Measurements from ENCODE around the gene IL10RB. TPM values are rescaled to one million over a fixed set of nuclear protein-coding genes. Genes with fewer than 3 reads are reported as not detected.
"Not testable (repeated sequence)": the region's sequence is repeated elsewhere in the genome, so short reads cannot be mapped to it uniquely, and the experiment has no call there.

IL10RB gene
- total RNA-seq, result 10 to 100 TPM; 33.5 to 58.3 (median 39.1) TPM

- TF ChIP-seq CTCF (IDR thresholded peaks at IDR 0.05), result no peak
- DNase-seq (ENCODE audit: low spot score), result peak; percentile 42
- peak; percentile 90 for ATAC-seq (ENCODE audit: low FRiP score)
Observed at GRCh38 chr21:33266050-33266788, at the start of gene IL10RB. Gene IL10RB (plus strand): TSS chr21:33266367. CDS start chr21:33266466, 99 bp downstream.

GRCh38 chr21:33217138-33217520, 49.0 kb upstream of the IL10RB start:
- ATAC-seq (ENCODE audit: low FRiP score) (no peak), DNase-seq (ENCODE audit: low spot score) (no peak)
- TF ChIP-seq CTCF (IDR thresholded peaks at IDR 0.05), result no peak

- TF ChIP-seq CTCF (IDR thresholded peaks at IDR 0.05), result no peak
- DNase-seq (ENCODE audit: low spot score) (no peak), ATAC-seq (ENCODE audit: low FRiP score) (no peak)
Observed at GRCh38 chr21:33219300-33219699, 46.9 kb upstream of the IL10RB start.

GRCh38 chr21:33219954-33220353, 46.2 kb upstream of the IL10RB start:
- TF ChIP-seq CTCF (IDR thresholded peaks at IDR 0.05), result no peak
- DNase-seq (ENCODE audit: low spot score), result no peak
- no peak for ATAC-seq (ENCODE audit: low FRiP score)

GRCh38 chr21:33225376-33225775, 40.8 kb upstream of the IL10RB start:
- ATAC-seq (ENCODE audit: low FRiP score); DNase-seq (ENCODE audit: low spot score): not testable (repeated sequence)

- no peak for DNase-seq (ENCODE audit: low spot score)
- no peak for TF ChIP-seq CTCF (IDR thresholded peaks at IDR 0.05)
- ATAC-seq (ENCODE audit: low FRiP score), result no peak
Observed at GRCh38 chr21:33228455-33228854, 37.7 kb upstream of the IL10RB start.

GRCh38 chr21:33229099-33229783, 36.9 kb upstream of the IL10RB start:
- no peak for TF ChIP-seq CTCF (IDR thresholded peaks at IDR 0.05)
- DNase-seq (ENCODE audit: low spot score) (no peak), ATAC-seq (ENCODE audit: low FRiP score) (no peak)

Data from omental fat pad (tissue), 4 donors.